Measurements from ENCODE around the gene CNTNAP5.

DNA sequence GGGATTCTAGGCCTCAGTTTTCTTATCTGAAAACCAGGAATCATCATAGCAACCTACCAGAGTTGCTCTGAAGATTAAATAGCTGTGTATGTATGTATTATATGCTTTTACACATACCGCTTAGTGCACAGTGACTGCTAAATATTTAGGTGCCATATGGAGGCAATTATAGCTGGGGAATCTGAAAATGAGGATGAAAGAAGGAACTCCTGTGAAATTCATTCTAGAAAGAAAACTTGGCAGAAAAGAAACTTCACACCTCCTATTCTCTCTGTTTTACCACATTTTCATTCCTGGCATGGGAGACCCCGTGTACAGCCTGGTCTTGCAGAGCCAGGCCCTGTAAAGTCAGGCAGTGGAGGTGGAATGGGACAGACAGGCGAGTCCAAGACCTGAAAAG, 862.4 kb downstream of the CNTNAP5 start:
- TF ChIP-seq EZH2 (IDR thresholded peaks at IDR 0.05): no peak
- no peak for TF ChIP-seq POLR2AphosphoS5 (IDR thresholded peaks at IDR 0.05; ENCODE audit: borderline replicate concordance, low read depth, low read length)
- no peak for TF ChIP-seq FOXP2 (optimal IDR thresholded peaks at IDR 0.05; ENCODE audit: control extremely low read depth, extremely low read length, insufficient read depth)
